Thymus (tissue), 11 donors: ENCODE data around the gene CREB3. TPM values are rescaled to one million over a fixed set of nuclear protein-coding genes. Genes with fewer than 3 reads are reported as not detected.

ENCODE experiments used
- DNase-seq, 9 donors: peaks; one replicate each; pipeline ENCODE4 v3.0.0-alpha.2; 2013; ENCODE audit warnings: low spot score in 9 of 9, low read depth in 6 of 9, missing footprints in 1 of 9
- H3K27ac ChIP-seq, 2 donors: one replicate each; pipeline ENCODE4 v1.5.1; 2013; ENCODE audit warnings: control low read depth in 1 of 2, low read depth in 1 of 2, low read length in 1 of 2, mild to moderate bottlenecking in 1 of 2, moderate library complexity in 1 of 2
- H3K27me3 ChIP-seq, 2 donors: one replicate each; pipeline ENCODE4 v1.5.1; 2013; ENCODE audit warnings: low read length in 1 of 2; ENCODE audit not compliant: control insufficient read depth in 2 of 2, insufficient read depth in 1 of 2
- H3K36me3 ChIP-seq, 2 donors: one replicate each; pipeline ENCODE4 v1.5.1; 2013; ENCODE audit warnings: low read length in 1 of 2, mild to moderate bottlenecking in 1 of 2, moderate library complexity in 1 of 2; ENCODE audit not compliant: control insufficient read depth in 2 of 2, insufficient read depth in 2 of 2
- H3K4me1 ChIP-seq, 2 donors: one replicate each; pipeline ENCODE4 v1.5.1; 2013; ENCODE audit warnings: low read length in 2 of 2; ENCODE audit not compliant: control insufficient read depth in 2 of 2, insufficient read depth in 2 of 2
- H3K4me3 ChIP-seq, 2 donors: one replicate each; pipeline ENCODE4 v1.5.1; 2013; ENCODE audit warnings: low read length in 2 of 2, control low read depth in 1 of 2, mild to moderate bottlenecking in 1 of 2
- H3K9me3 ChIP-seq, 2 donors: one replicate each; pipeline ENCODE4 v1.5.1; 2013; ENCODE audit warnings: low read length in 1 of 2, mild to moderate bottlenecking in 1 of 2; ENCODE audit not compliant: control insufficient read depth in 2 of 2, insufficient read depth in 1 of 2
- WGBS: extraction: QIAGEN DNeasy Blood & Tissue Kit; methylation state at CpG from one replicate; pipeline ENCODE4 v1.1.7; 2013; 5-methylcytosine and 5-hydroxymethylcytosine counted together
- polyA plus RNA-seq: library from polyadenylated mRNA; stranded (reverse); fragments of 200-250 nt; gene quantifications from one replicate; pipeline ENCODE4 v1.2.3, GENCODE V29; 2013
- total RNA-seq: library from RNA; stranded (reverse); fragments of 120-200 nt; gene quantifications from one replicate; pipeline ENCODE4 v1.2.4, GENCODE V29; 2013
- donor health status: healthy.

Gene CREB3
- total and polyA plus RNA-seq, 2 donors: 23.2 to 25.6 TPM

- Histone ChIP-seq H3K27ac (peak overlapping the region in 1 of 2 donors; percentile 11), H3K9me3 (no peaks in the 10 kb centered on the region), H3K4me1 (peaks cover 2 to 52% of the 10 kb centered on the region in 2 donors), H3K4me3 (peak overlapping the region in 1 of 2 donors; percentile 10), H3K27me3 (peaks cover 0 to 29% of the 10 kb centered on the region in 2 donors), H3K36me3 (peaks cover 0 to 2% of the 10 kb centered on the region in 2 donors)
- WGBS: 94% methylated on average over 12 of the region's 12 CpGs
- no peak for DNase-seq
Measured at GRCh38 chr9:35688558-35689541, 43.6 kb upstream of the CREB3 start.

GRCh38 chr9:35689542-35690293, 42.7 kb upstream of the CREB3 start, which contains the start of gene TPM2:
Gene TPM2, minus strand, starts transcription at chr9:35689925. Its CDS starts 108 bp downstream, at chr9:35689817.
- DNase-seq: peak in 1 of 9 donors; percentile 4
- H3K9me3 ChIP-seq: no peaks in the 10 kb centered on the region
- peaks cover 0 to 29% of the 10 kb centered on the region in 2 donors for H3K27me3 ChIP-seq
- H3K36me3 ChIP-seq: peaks cover 0 to 2% of the 10 kb centered on the region in 2 donors
- peak within 1 kb of the TSS; percentile 58 to 82 for H3K27ac ChIP-seq
- H3K4me3 ChIP-seq: peak within 1 kb of the TSS; percentile 77 to 79
- H3K4me1 ChIP-seq: peaks cover 2 to 52% of the 10 kb centered on the region in 2 donors
- WGBS: 53% methylated on average over 61 of the region's 61 CpGs

- H3K36me3 ChIP-seq: no peaks in the 10 kb centered on the region
- H3K27me3 ChIP-seq: peaks cover 0 to 29% of the 10 kb centered on the region in 2 donors
- H3K4me3 ChIP-seq: peak overlapping the region; percentile 40 to 79
- no peaks in the 10 kb centered on the region for H3K9me3 ChIP-seq
- peak in 1 of 9 donors; percentile 16 for DNase-seq
- WGBS: 3% methylated on average over 21 of the region's 21 CpGs
- peaks cover 2 to 52% of the 10 kb centered on the region in 2 donors for H3K4me1 ChIP-seq
- H3K27ac ChIP-seq: no peak overlapping the region
Measured at GRCh38 chr9:35690294-35690613, 42.2 kb upstream of the CREB3 start.

- peak overlapping the region; percentile 58 to 82 for H3K27ac ChIP-seq
- H3K9me3 ChIP-seq: no peaks in the 10 kb centered on the region
- DNase-seq: peak in 4 of 9 donors; percentile 31 to 64 (median 38)
- peak overlapping the region; percentile 77 to 79 for H3K4me3 ChIP-seq
- 2% methylated on average over 61 of the region's 61 CpGs for WGBS
- peaks cover 0 to 3% of the 10 kb centered on the region in 2 donors for H3K36me3 ChIP-seq
- H3K4me1 ChIP-seq: peaks cover 2 to 52% of the 10 kb centered on the region in 2 donors
- peaks cover 0 to 29% of the 10 kb centered on the region in 2 donors for H3K27me3 ChIP-seq
Measured at GRCh38 chr9:35690614-35691333, 41.7 kb upstream of the CREB3 start.

- 45% methylated on average over 10 of the region's 10 CpGs for WGBS
Measured at GRCh38 chr9:35691334-35691650, 41.2 kb upstream of the CREB3 start.

GRCh38 chr9:35691757-35692301, 40.6 kb upstream of the CREB3 start:
- Histone ChIP-seq H3K27me3 (peaks cover 0 to 29% of the 10 kb centered on the region in 2 donors), H3K4me1 (peaks cover 2 to 44% of the 10 kb centered on the region in 2 donors), H3K27ac (no peak overlapping the region), H3K4me3 (no peak overlapping the region), H3K9me3 (no peaks in the 10 kb centered on the region), H3K36me3 (peaks cover 7 to 13% of the 10 kb centered on the region in 2 donors)
- no peak for DNase-seq
- 95% methylated on average over 13 of the region's 13 CpGs for WGBS

More at GRCh38 chr9:35691334-35691650, 41.2 kb upstream of the CREB3 start:
- no peaks in the 10 kb centered on the region for H3K9me3 ChIP-seq
- H3K36me3 ChIP-seq: peaks cover 4 to 8% of the 10 kb centered on the region in 2 donors
- peak overlapping the region in 1 of 2 donors; percentile 49 for H3K27ac ChIP-seq
- H3K4me3 ChIP-seq: peak overlapping the region; percentile 77 to 79
- DNase-seq: no peak
- H3K27me3 ChIP-seq: peaks cover 0 to 29% of the 10 kb centered on the region in 2 donors
- peaks cover 2 to 49% of the 10 kb centered on the region in 2 donors for H3K4me1 ChIP-seq

- Histone ChIP-seq H3K27ac (no peak overlapping the region), H3K4me3 (no peak overlapping the region), H3K4me1 (peaks cover 2 to 7% of the 10 kb centered on the region in 2 donors), H3K36me3 (peaks cover 45 to 55% of the 10 kb centered on the region in 2 donors), H3K27me3 (peaks cover 0 to 5% of the 10 kb centered on the region in 2 donors), H3K9me3 (no peaks in the 10 kb centered on the region)
- WGBS: 98% methylated on average over 3 of the region's 3 CpGs
- DNase-seq: no peak
Measured at GRCh38 chr9:35695943-35696401, 36.5 kb upstream of the CREB3 start.

GRCh38 chr9:35696520-35697215, 35.8 kb upstream of the CREB3 start:
- peak in 5 of 9 donors; percentile 27 to 61 (median 48) for DNase-seq
- Histone ChIP-seq H3K27me3 (no peaks in the 10 kb centered on the region), H3K27ac (peak overlapping the region in 1 of 2 donors; percentile 21), H3K4me1 (no peaks in the 10 kb centered on the region), H3K36me3 (peaks cover 52 to 62% of the 10 kb centered on the region in 2 donors), H3K4me3 (no peak overlapping the region), H3K9me3 (no peaks in the 10 kb centered on the region)
- WGBS: 61% methylated on average over 9 of the region's 9 CpGs
